H9 (cell line): ENCODE results near the gene ZBTB47. TPM values are rescaled to one million over a fixed set of nuclear protein-coding genes. Genes with fewer than 3 reads are reported as not detected.

Experiments used
- DNase-seq: peaks from one replicate; pipeline ENCODE4 v3.0.0-alpha.2; 2017
- H2AFZ ChIP-seq: one replicate; pipeline ENCODE4 v1.6.1; 2013; ENCODE audit warnings: mild to moderate bottlenecking, low read length, control low read depth, moderate library complexity
- H2AK5ac ChIP-seq: 2 replicates; pipeline ENCODE4 v1.6.1; 2013; ENCODE audit warnings: low read length, control low read depth, mixed read lengths; ENCODE audit not compliant: insufficient read length
- H2BK120ac ChIP-seq: one replicate; pipeline ENCODE4 v1.6.1; 2013; ENCODE audit warnings: low read depth, mild to moderate bottlenecking, low read length, control low read depth, inconsistent platforms; ENCODE audit not compliant: poor library complexity, severe bottlenecking
- H2BK12ac ChIP-seq: 2 replicates; pipeline ENCODE4 v1.6.1; 2013; ENCODE audit warnings: low read length, control low read depth, mixed read lengths, low read depth; ENCODE audit not compliant: insufficient read length
- H2BK15ac ChIP-seq: 2 replicates; pipeline ENCODE4 v1.6.1; 2013; ENCODE audit warnings: low read depth, low read length, control low read depth
- H2BK20ac ChIP-seq: one replicate; pipeline ENCODE4 v1.6.1; 2013; ENCODE audit warnings: low read depth, mild to moderate bottlenecking, low read length, control low read depth, inconsistent platforms; ENCODE audit not compliant: poor library complexity, severe bottlenecking
- H2BK5ac ChIP-seq: 2 replicates; pipeline ENCODE4 v1.6.1; 2013; ENCODE audit warnings: low read length, control low read depth, mixed read lengths; ENCODE audit not compliant: insufficient read length
- H3K14ac ChIP-seq: 2 replicates; pipeline ENCODE4 v1.6.1; 2013; ENCODE audit warnings: low read length, control low read depth; ENCODE audit not compliant: insufficient read depth
- H3K18ac ChIP-seq: 2 replicates; pipeline ENCODE4 v1.6.1; 2013; ENCODE audit warnings: low read depth, mild to moderate bottlenecking, mixed read lengths, low read length, control low read depth; ENCODE audit not compliant: insufficient read length
- H3K23ac ChIP-seq: 2 replicates; pipeline ENCODE4 v1.6.1; 2013; ENCODE audit warnings: low read length, control low read depth, mixed read lengths, low read depth; ENCODE audit not compliant: insufficient read length
- H3K23me2 ChIP-seq: 2 replicates; pipeline ENCODE4 v1.6.1; 2013; ENCODE audit warnings: low read depth, mild to moderate bottlenecking, mixed read lengths, low read length, control low read depth; ENCODE audit not compliant: insufficient read length, poor library complexity, severe bottlenecking
- H3K27ac ChIP-seq: 2 replicates; pipeline ENCODE4 v1.5.1; 2013; ENCODE audit warnings: low read length, control low read depth, mixed read lengths, low read depth; ENCODE audit not compliant: insufficient read length
- H3K27me3 ChIP-seq: 2 replicates; pipeline ENCODE4 v1.6.1; 2013; ENCODE audit warnings: low read length, control low read depth, inconsistent platforms; ENCODE audit not compliant: insufficient read depth
- H3K4ac ChIP-seq: 2 replicates; pipeline ENCODE4 v1.6.1; 2013; ENCODE audit warnings: low read depth, mild to moderate bottlenecking, control low read depth, inconsistent platforms, low read length, moderate library complexity
- H3K4me1 ChIP-seq: 2 replicates; pipeline ENCODE4 v1.6.1; 2013; ENCODE audit warnings: low read length, control low read depth, inconsistent platforms; ENCODE audit not compliant: insufficient read depth
- H3K4me2 ChIP-seq: 2 replicates; pipeline ENCODE4 v1.6.1; 2013; ENCODE audit warnings: low read length, control low read depth, mixed read lengths; ENCODE audit not compliant: insufficient read length, insufficient read depth
- H3K56ac ChIP-seq: 2 replicates; pipeline ENCODE4 v1.6.1; 2013; ENCODE audit warnings: low read depth, mild to moderate bottlenecking, mixed read lengths, low read length, control low read depth; ENCODE audit not compliant: insufficient read length
- H3K79me1 ChIP-seq: 2 replicates; pipeline ENCODE4 v1.6.1; 2013; ENCODE audit warnings: low read depth, mild to moderate bottlenecking, moderate library complexity, low read length, control low read depth, inconsistent platforms; ENCODE audit not compliant: insufficient read depth, poor library complexity, severe bottlenecking
- H3K79me2 ChIP-seq: 2 replicates; pipeline ENCODE4 v1.6.1; 2013; ENCODE audit warnings: low read length, control low read depth, inconsistent platforms; ENCODE audit not compliant: insufficient read depth
- H3K9ac ChIP-seq: 2 replicates; pipeline ENCODE4 v1.6.1; 2013; ENCODE audit warnings: low read length, control low read depth, mixed read lengths; ENCODE audit not compliant: insufficient read length; ENCODE audit errors: extremely low read depth
- H3K9me3 ChIP-seq: one replicate; pipeline ENCODE4 v1.6.1; 2013; ENCODE audit warnings: low read depth, low read length, inconsistent platforms; ENCODE audit not compliant: control insufficient read depth
- H3T11ph ChIP-seq: one replicate; pipeline ENCODE4 v1.6.1; 2013; ENCODE audit warnings: mild to moderate bottlenecking, low read length, control low read depth, inconsistent platforms
- H4K20me1 ChIP-seq: one replicate; pipeline ENCODE4 v1.6.1; 2013; ENCODE audit not compliant: control insufficient read depth, insufficient read length, insufficient read depth
- H4K5ac ChIP-seq: 2 replicates; pipeline ENCODE4 v1.6.1; 2013; ENCODE audit warnings: low read depth, mild to moderate bottlenecking, mixed read lengths, low read length, control low read depth; ENCODE audit not compliant: insufficient read length
- H4K8ac ChIP-seq: replicated peaks from 2 replicates; pipeline ENCODE4 v1.6.1; 2013; ENCODE audit warnings: low read length, control low read depth, mixed read lengths, low read depth; ENCODE audit not compliant: insufficient read length
- H4K91ac ChIP-seq: 2 replicates; pipeline ENCODE4 v1.6.1; 2013; ENCODE audit warnings: low read depth, mild to moderate bottlenecking, moderate library complexity, mixed read lengths, low read length, control low read depth; ENCODE audit not compliant: insufficient read length
- H3K27ac Mint-ChIP-seq, 3 experiments: 2 replicates in 2 of 3; 3 replicates in 1 of 3; pipeline ENCODE4 v1.8.0; 2020 to 2021; ENCODE audit warnings: mixed read lengths in 3 of 3, mild to moderate bottlenecking in 1 of 3, moderate library complexity in 1 of 3
- H3K27me3 Mint-ChIP-seq: 2 replicates; pipeline ENCODE4 v1.8.0; 2021; ENCODE audit warnings: low read depth, mild to moderate bottlenecking, moderate library complexity, mixed read lengths
- H3K36me3 Mint-ChIP-seq, 3 experiments: 2 replicates in 2 of 3; 3 replicates in 1 of 3; pipeline ENCODE4 v1.8.0; 2020 to 2021; ENCODE audit warnings: low read depth in 3 of 3, mixed read lengths in 3 of 3; ENCODE audit not compliant: insufficient read depth in 1 of 3
- H3K4me1 Mint-ChIP-seq, 2 experiments: 2 replicates each; pipeline ENCODE4 v1.8.0; 2020; ENCODE audit warnings: mixed read lengths in 2 of 2
- H3K4me3 Mint-ChIP-seq, 2 experiments: 2 replicates in 1 of 2; 3 replicates in 1 of 2; pipeline ENCODE4 v1.8.0; 2020 to 2021; ENCODE audit warnings: mild to moderate bottlenecking in 2 of 2, mixed read lengths in 2 of 2, moderate library complexity in 1 of 2
- H3K9me3 Mint-ChIP-seq, 2 experiments: 2 replicates in 1 of 2; 3 replicates in 1 of 2; pipeline ENCODE4 v1.8.0; 2020; ENCODE audit warnings: mild to moderate bottlenecking in 2 of 2, mixed read lengths in 2 of 2, moderate library complexity in 1 of 2
- CTCF ChIP-seq: fragments of 200-600 bp; sonication (generic); conservative IDR thresholded peaks from 3 replicates; pipeline ENCODE4 v1.8.0; 2021; ENCODE audit warnings: antibody characterized with exemption, mild to moderate bottlenecking
- WGBS: extraction: QIAGEN DNeasy Blood & Tissue Kit; methylation state at CpG from one replicate; pipeline ENCODE4 v1.1.7; 2013; ENCODE audit warnings: missing lambda C conversion rate, low lambda C conversion rate, mixed read lengths; ENCODE audit not compliant: insufficient read length; ENCODE audit errors: extremely low coverage; 5-methylcytosine and 5-hydroxymethylcytosine counted together
- total RNA-seq: library from RNA; stranded (reverse); gene quantifications from 2 replicates; pipeline ENCODE4 v1.2.1, GENCODE V29; 2021

ZBTB47 gene
- total RNA-seq, 1 experiment from 2014 or later, result 3.6 TPM

GRCh38 chr3:42667096-42667522, 13.6 kb downstream of the ZBTB47 start:
- Histone ChIP-seq H2BK12ac (no peak overlapping the region), H3K4me1 (no peaks in the 10 kb centered on the region), H4K8ac (no peak overlapping the region), H3K18ac (no peak overlapping the region), H3K23me2 (no peaks in the 10 kb centered on the region), H3K79me1 (no peaks in the 10 kb centered on the region), H2AFZ (no peak overlapping the region), H2BK120ac (no peak overlapping the region), H3K27ac (no peak overlapping the region), H3K9me3 (no peaks in the 10 kb centered on the region), H3K56ac (no peak overlapping the region), H3K27me3 (no peaks in the 10 kb centered on the region), H4K5ac (no peak overlapping the region), H3K23ac (no peak overlapping the region), H3K79me2 (no peaks in the 10 kb centered on the region), H3K4me2 (no peak overlapping the region), H2BK20ac (no peak overlapping the region), H3K14ac (no peak overlapping the region; the same call in 1 of the 2 replicates), H2BK15ac (no peak overlapping the region), H3T11ph (no peak overlapping the region), H3K9ac (no peak overlapping the region), H4K20me1 (no peaks in the 10 kb centered on the region), H4K91ac (no peak overlapping the region), H2BK5ac (no peak overlapping the region), H3K4ac (no peak overlapping the region), H2AK5ac (no peak overlapping the region)
- Mint-ChIP-seq H3K36me3 (no peaks in the 10 kb centered on the region; a peak in 3 of 7 replicates), H3K4me1 (peaks cover 8 to 9% of the 10 kb centered on the region in 2 experiments), H3K27ac (peak overlapping the region in 2 of 3 experiments; percentile 37 to 61; a peak in 1 of 7 replicates), H3K4me3 (no peak overlapping the region), H3K9me3 (peaks cover 2 to 4% of the 10 kb centered on the region in 2 experiments; a peak in 2 of 5 replicates), H3K27me3 (peaks cover 13% of the 10 kb centered on the region)
- no peak for DNase-seq
- no CpG with 5 or more reads among the region's 7 CpGs for WGBS
- no peak for TF ChIP-seq CTCF
